ENCODE data around the gene IL2RA.

DNA sequence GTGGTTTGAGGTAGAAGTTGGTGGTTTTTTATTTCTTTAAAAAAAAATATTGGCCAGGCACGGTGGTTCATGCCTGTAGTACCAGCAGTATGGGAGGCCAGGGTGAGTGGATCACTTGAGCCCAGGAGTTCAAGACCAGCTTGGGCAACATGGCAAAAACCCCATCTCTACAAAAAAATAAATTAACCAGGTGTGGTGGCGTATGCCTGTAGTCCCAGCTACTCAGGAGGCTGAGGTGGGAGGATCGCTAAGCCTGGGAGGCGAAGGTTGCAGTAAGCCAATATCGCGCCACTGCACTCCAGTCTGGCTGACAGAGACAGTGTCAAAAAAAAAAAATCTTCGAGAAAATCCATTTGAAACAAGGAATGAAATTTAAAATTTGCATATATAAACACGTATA lies 1.1 kb downstream of the IL2RA start:
- TF ChIP-seq HDAC1 (IDR thresholded peaks at IDR 0.05), result no peak
- TF ChIP-seq MYC (IDR thresholded peaks at IDR 0.05; ENCODE audit: low read depth, low read length), result no peak
- TF ChIP-seq MYC (CRISPR knock-in tag; IDR thresholded peaks at IDR 0.05; ENCODE audit: borderline replicate concordance, low read depth), result no peak
- no peak for TF ChIP-seq NR1H2 (CRISPR knock-in tag; IDR thresholded peaks at IDR 0.05)
- no peak for TF ChIP-seq EP300 (IDR thresholded peaks at IDR 0.05; ENCODE audit: low read length)
- TF ChIP-seq ATF1 (CRISPR knock-in tag; IDR thresholded peaks at IDR 0.05), result no peak
- TF ChIP-seq ATF1 (tag; IDR thresholded peaks at IDR 0.05), result no peak
